ENCODE measurements around the gene OPRL1. TPM values are rescaled to one million over a fixed set of nuclear protein-coding genes. Genes with fewer than 3 reads are reported as not detected.
"Not testable (repeated sequence)": the region's sequence is repeated elsewhere in the genome, so short reads cannot be mapped to it uniquely, and the experiment has no call there.

The OPRL1 gene
- polyA plus RNA-seq, 1 experiment = 0.86 TPM

- ChIA-PET POLR2A (no interaction called here), CTCF (no interaction called here)
- Histone ChIP-seq H3K27ac (ENCODE audit: low read depth, low read length) (no peak overlapping the region), H3K4me3 (ENCODE audit: low read depth, low read length) (no peak overlapping the region), H3K27me3 (ENCODE audit: control insufficient read depth, insufficient read depth, low read length) (peaks cover 4% of the 10 kb centered on the region), H3K9me3 (ENCODE audit: control insufficient read depth, insufficient read depth, low read length) (no peaks in the 10 kb centered on the region)
- no peak for DNase-seq (ENCODE audit: low read depth, low spot score)
- TF ChIP-seq CTCF (IDR thresholded peaks at IDR 0.05; ENCODE audit: low read depth, low read length) = no peak
Measured at GRCh38 chr20:64129146-64129782, 49.4 kb downstream of the OPRL1 start.

- Histone ChIP-seq H3K27me3 (ENCODE audit: control insufficient read depth, insufficient read depth, low read length) (peaks cover 4% of the 10 kb centered on the region), H3K27ac (ENCODE audit: low read depth, low read length) (no peak overlapping the region), H3K9me3 (ENCODE audit: control insufficient read depth, insufficient read depth, low read length) (no peaks in the 10 kb centered on the region), H3K4me3 (ENCODE audit: low read depth, low read length) (no peak overlapping the region)
- no peak for TF ChIP-seq CTCF (IDR thresholded peaks at IDR 0.05; ENCODE audit: low read depth, low read length)
- ChIA-PET CTCF (no interaction called here), POLR2A (no interaction called here)
- no peak for DNase-seq (ENCODE audit: low read depth, low spot score)
Measured at GRCh38 chr20:64130271-64130670, 50.4 kb downstream of the OPRL1 start.

GRCh38 chr20:64130876-64131275 lies 51.0 kb downstream of the OPRL1 start:
- no peak for DNase-seq (ENCODE audit: low read depth, low spot score)
- no peaks in the 10 kb centered on the region for H3K9me3 ChIP-seq (ENCODE audit: control insufficient read depth, insufficient read depth, low read length)
- ChIA-PET POLR2A (no interaction called here), CTCF (no interaction called here)
- no peak overlapping the region for H3K27ac ChIP-seq (ENCODE audit: low read depth, low read length)
- H3K27me3 ChIP-seq (ENCODE audit: control insufficient read depth, insufficient read depth, low read length) = peaks cover 4% of the 10 kb centered on the region
- H3K4me3 ChIP-seq (ENCODE audit: low read depth, low read length) = no peak overlapping the region
- no peak for TF ChIP-seq CTCF (IDR thresholded peaks at IDR 0.05; ENCODE audit: low read depth, low read length)

- no peak for DNase-seq (ENCODE audit: low read depth, low spot score)
- CTCF ChIA-PET = no interaction called here
- H3K27me3 ChIP-seq (ENCODE audit: control insufficient read depth, insufficient read depth, low read length) = peaks cover 8% of the 10 kb centered on the region
- no peak overlapping the region for H3K4me3 ChIP-seq (ENCODE audit: low read depth, low read length)
- peak; percentile 23; the same call in 1 of the 2 replicates for TF ChIP-seq CTCF (IDR thresholded peaks at IDR 0.05; ENCODE audit: low read depth, low read length)
- POLR2A ChIA-PET = no interaction called here
- H3K9me3 ChIP-seq (ENCODE audit: control insufficient read depth, insufficient read depth, low read length) = no peaks in the 10 kb centered on the region
- no peak overlapping the region for H3K27ac ChIP-seq (ENCODE audit: low read depth, low read length)
Measured at GRCh38 chr20:64131406-64131805, 51.5 kb downstream of the OPRL1 start.

- CTCF ChIA-PET = no interaction called here
- H3K27ac ChIP-seq (ENCODE audit: low read depth, low read length) = no peak overlapping the region
- no peak overlapping the region for H3K4me3 ChIP-seq (ENCODE audit: low read depth, low read length)
- TF ChIP-seq CTCF (IDR thresholded peaks at IDR 0.05; ENCODE audit: low read depth, low read length) = peak; percentile 32; the same call in 1 of the 2 replicates
- POLR2A ChIA-PET = no interaction called here
- no peak for DNase-seq (ENCODE audit: low read depth, low spot score)
- peaks cover 8% of the 10 kb centered on the region for H3K27me3 ChIP-seq (ENCODE audit: control insufficient read depth, insufficient read depth, low read length)
- no peaks in the 10 kb centered on the region for H3K9me3 ChIP-seq (ENCODE audit: control insufficient read depth, insufficient read depth, low read length)
Measured at GRCh38 chr20:64133951-64134407, 54.1 kb downstream of the OPRL1 start.

- POLR2A ChIA-PET; H3K4me3 ChIP-seq (ENCODE audit: low read depth, low read length): not testable (repeated sequence)
Measured at GRCh38 chr20:64134744-64135143, 54.9 kb downstream of the OPRL1 start.

More at GRCh38 chr20:64134744-64135143, 54.9 kb downstream of the OPRL1 start:
- H3K9me3 ChIP-seq (ENCODE audit: control insufficient read depth, insufficient read depth, low read length); H3K27me3 ChIP-seq (ENCODE audit: control insufficient read depth, insufficient read depth, low read length); DNase-seq (ENCODE audit: low read depth, low spot score); CTCF ChIA-PET; H3K27ac ChIP-seq (ENCODE audit: low read depth, low read length): not testable (repeated sequence)
